ENCODE measurements around the gene ASB18.

Gene ASB18

GRCh38 chr2:236161531-236161930 is 102.7 kb downstream of the ASB18 start:
- no peak for DNase-seq

- no peak for DNase-seq
These were observed 103.1 kb downstream of the ASB18 start for GRCh38 chr2:236161082-236161462.

- no peak for DNase-seq
These were observed 103.7 kb downstream of the ASB18 start for GRCh38 chr2:236160366-236161081.

- DNase-seq, result no peak
These were observed 104.4 kb downstream of the ASB18 start for GRCh38 chr2:236159778-236160170.

GRCh38 chr2:236158969-236159777 is 105.0 kb downstream of the ASB18 start:
- no peak for DNase-seq

- DNase-seq, result no peak
These were observed 106.2 kb downstream of the ASB18 start for GRCh38 chr2:236157815-236158498.

- no peak for DNase-seq
These were observed 106.8 kb downstream of the ASB18 start for GRCh38 chr2:236157366-236157765.

GRCh38 chr2:236156860-236157194 is 107.4 kb downstream of the ASB18 start:
- no peak for DNase-seq

GRCh38 chr2:236156095-236156859 is 107.9 kb downstream of the ASB18 start:
- no peak for DNase-seq

- DNase-seq, result no peak
These were observed 108.8 kb downstream of the ASB18 start for GRCh38 chr2:236155406-236155805.

GRCh38 chr2:236146436-236146835 is 117.8 kb downstream of the ASB18 start:
- DNase-seq, result no peak

GRCh38 chr2:236143811-236144210 is 120.4 kb downstream of the ASB18 start:
- no peak for DNase-seq
